ENCODE results near the gene ILDR2.

The ILDR2 gene

DNA sequence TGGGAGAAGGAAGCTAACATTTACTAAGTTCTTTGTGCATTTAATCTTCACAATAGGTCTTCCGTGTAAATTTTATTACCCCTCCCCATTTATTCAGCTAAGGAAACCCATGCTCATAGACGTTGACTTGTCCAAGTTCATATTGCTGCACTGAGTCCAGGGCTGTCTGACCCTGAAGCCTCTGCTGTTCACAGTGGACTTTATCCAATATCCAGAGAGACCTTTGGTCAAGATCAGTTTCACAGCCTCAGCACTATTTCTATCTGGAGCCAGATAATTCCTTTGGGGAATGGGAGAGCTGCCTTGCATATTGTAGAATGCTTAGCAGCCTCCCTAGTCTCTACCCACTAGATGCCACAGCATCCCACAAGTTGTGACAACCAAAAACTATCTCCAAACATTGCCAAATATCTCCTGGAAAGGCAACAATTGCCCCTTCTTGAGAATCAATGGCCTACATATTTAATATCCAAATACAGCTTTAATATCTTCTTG, 26.4 kb downstream of the ILDR2 start:
- no peak for DNase-seq (ENCODE audit: low read depth in 2 of 2)
- no peak overlapping the region for H3K4me3 ChIP-seq (replicated peaks in 1 of 2; ENCODE audit: low read depth in 2 of 2, low read length in 2 of 2)
- TF ChIP-seq CTCF (IDR thresholded peaks at IDR 0.05; ENCODE audit: low read depth, low read length) = no peak

- no peak overlapping the region for H3K4me3 ChIP-seq (replicated peaks in 1 of 2; ENCODE audit: low read depth in 2 of 2, low read length in 2 of 2)
- DNase-seq (ENCODE audit: low read depth in 2 of 2) = peak; percentile 45
- no peak for TF ChIP-seq CTCF (IDR thresholded peaks at IDR 0.05; ENCODE audit: low read depth, low read length)
Measured at GRCh38 chr1:166947398-166948043, 27.8 kb downstream of the ILDR2 start.

- H3K4me3 ChIP-seq (replicated peaks in 1 of 2; ENCODE audit: low read depth in 2 of 2, low read length in 2 of 2) = no peak overlapping the region
- DNase-seq (ENCODE audit: low read depth in 2 of 2) = peak; percentile 35 to 36
- TF ChIP-seq CTCF (IDR thresholded peaks at IDR 0.05; ENCODE audit: low read depth, low read length) = no peak
Measured at GRCh38 chr1:166944186-166944967, 31.0 kb downstream of the ILDR2 start.

GRCh38 chr1:166939741-166940375, 35.5 kb downstream of the ILDR2 start:
- DNase-seq (ENCODE audit: low read depth in 2 of 2) = no peak
- H3K4me3 ChIP-seq (replicated peaks in 1 of 2; ENCODE audit: low read depth in 2 of 2, low read length in 2 of 2) = no peak overlapping the region
- TF ChIP-seq CTCF (IDR thresholded peaks at IDR 0.05; ENCODE audit: low read depth, low read length) = no peak

DNA sequence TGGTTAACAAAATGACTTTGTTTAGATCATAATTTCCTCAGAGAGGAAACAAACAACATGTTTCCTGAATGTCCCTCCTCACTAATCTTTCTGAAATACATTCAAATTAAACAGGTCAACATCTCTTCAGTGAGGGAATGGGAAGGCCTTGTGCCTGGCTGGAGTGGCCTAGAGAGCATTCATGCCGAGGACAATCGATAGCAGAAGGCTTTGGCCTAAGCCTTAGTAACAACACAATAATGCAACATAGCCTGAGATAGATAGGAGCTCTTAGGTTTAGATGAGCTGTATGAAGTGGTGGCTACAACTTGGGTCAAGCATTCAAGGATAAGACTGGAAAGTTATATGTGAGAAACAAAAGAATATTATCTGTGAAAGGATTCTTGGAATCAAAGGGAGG, 37.4 kb downstream of the ILDR2 start:
- H3K4me3 ChIP-seq (replicated peaks in 1 of 2; ENCODE audit: low read depth in 2 of 2, low read length in 2 of 2) = no peak overlapping the region
- DNase-seq (ENCODE audit: low read depth in 2 of 2) = no peak
- no peak for TF ChIP-seq CTCF (IDR thresholded peaks at IDR 0.05; ENCODE audit: low read depth, low read length)

- no peak for TF ChIP-seq CTCF (IDR thresholded peaks at IDR 0.05; ENCODE audit: low read depth, low read length)
- DNase-seq (ENCODE audit: low read depth in 2 of 2) = no peak
- no peak overlapping the region for H3K4me3 ChIP-seq (replicated peaks in 1 of 2; ENCODE audit: low read depth in 2 of 2, low read length in 2 of 2)
Measured at GRCh38 chr1:166937329-166937728, 38.0 kb downstream of the ILDR2 start.

Measured in cardiac fibroblast (primary cell).